Measurements from ENCODE around the gene KCNMA1. TPM values are rescaled to one million over a fixed set of nuclear protein-coding genes. Genes with fewer than 3 reads are reported as not detected.

The KCNMA1 gene
- total RNA-seq, 1 donor: 77.8 TPM

DNA sequence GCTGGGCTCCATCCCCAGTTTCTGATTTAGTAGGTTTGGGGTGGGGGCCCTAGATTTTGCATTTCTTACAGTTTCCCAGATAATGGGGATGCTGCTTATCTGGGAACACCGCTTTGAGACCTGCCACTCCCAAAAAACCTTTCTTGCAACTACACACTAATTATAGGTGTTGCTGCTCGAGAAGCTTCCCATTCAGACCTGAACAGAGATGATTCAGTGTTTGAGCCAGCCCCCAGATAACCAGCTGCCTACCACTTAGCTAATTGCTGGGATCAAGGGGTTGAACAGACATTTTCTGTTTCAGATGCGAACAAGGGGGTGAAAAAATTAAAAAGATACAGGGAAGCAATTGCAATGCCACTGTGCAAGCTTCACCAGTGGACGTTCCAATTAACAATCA is 448.5 kb downstream of the KCNMA1 start:
- Histone ChIP-seq H3K4me3 (ENCODE audit: insufficient read depth, low read length) (no peak overlapping the region), H2AFZ (ENCODE audit: low read length) (no peak overlapping the region), H3K4me1 (ENCODE audit: insufficient read depth, low read length) (peaks cover 4% of the 10 kb centered on the region), H3K27me3 (ENCODE audit: insufficient read depth, low read length) (no peaks in the 10 kb centered on the region), H3K4me2 (ENCODE audit: insufficient read depth, low read length) (no peak overlapping the region), H4K20me1 (ENCODE audit: insufficient read depth, low read length) (no peaks in the 10 kb centered on the region), H3K27ac (ENCODE audit: low read depth, low read length) (no peak overlapping the region), H3K79me2 (ENCODE audit: insufficient read depth, low read length) (no peaks in the 10 kb centered on the region), H3K9me3 (ENCODE audit: low read depth, low read length) (no peaks in the 10 kb centered on the region), H3K36me3 (ENCODE audit: insufficient read depth, low read length) (no peaks in the 10 kb centered on the region)
- no peak for TF ChIP-seq CTCF (IDR thresholded peaks at IDR 0.05; ENCODE audit: extremely low read depth, low read depth, low read length)
- DNase-seq (ENCODE audit: insufficient read length, low spot score, missing footprints): no peak

GRCh38 chr10:77188521-77188920 is 449.1 kb downstream of the KCNMA1 start:
- H3K9me3 ChIP-seq (ENCODE audit: low read depth, low read length): no peaks in the 10 kb centered on the region
- H3K36me3 ChIP-seq (ENCODE audit: insufficient read depth, low read length): no peaks in the 10 kb centered on the region
- no peak for TF ChIP-seq CTCF (IDR thresholded peaks at IDR 0.05; ENCODE audit: extremely low read depth, low read depth, low read length)
- H3K4me2 ChIP-seq (ENCODE audit: insufficient read depth, low read length): no peak overlapping the region
- no peaks in the 10 kb centered on the region for H4K20me1 ChIP-seq (ENCODE audit: insufficient read depth, low read length)
- no peak for DNase-seq (ENCODE audit: insufficient read length, low spot score, missing footprints)
- no peak overlapping the region for H2AFZ ChIP-seq (ENCODE audit: low read length)
- H3K27ac ChIP-seq (ENCODE audit: low read depth, low read length): no peak overlapping the region
- H3K4me3 ChIP-seq (ENCODE audit: insufficient read depth, low read length): no peak overlapping the region
- no peaks in the 10 kb centered on the region for H3K79me2 ChIP-seq (ENCODE audit: insufficient read depth, low read length)
- peaks cover 4% of the 10 kb centered on the region for H3K4me1 ChIP-seq (ENCODE audit: insufficient read depth, low read length)
- H3K27me3 ChIP-seq (ENCODE audit: insufficient read depth, low read length): no peaks in the 10 kb centered on the region

- Histone ChIP-seq H3K27me3 (ENCODE audit: insufficient read depth, low read length) (no peaks in the 10 kb centered on the region), H3K4me3 (ENCODE audit: insufficient read depth, low read length) (no peak overlapping the region), H3K79me2 (ENCODE audit: insufficient read depth, low read length) (no peaks in the 10 kb centered on the region), H3K27ac (ENCODE audit: low read depth, low read length) (no peak overlapping the region), H3K36me3 (ENCODE audit: insufficient read depth, low read length) (no peaks in the 10 kb centered on the region), H3K9me3 (ENCODE audit: low read depth, low read length) (no peaks in the 10 kb centered on the region), H3K4me2 (ENCODE audit: insufficient read depth, low read length) (no peak overlapping the region), H2AFZ (ENCODE audit: low read length) (no peak overlapping the region), H4K20me1 (ENCODE audit: insufficient read depth, low read length) (no peaks in the 10 kb centered on the region), H3K4me1 (ENCODE audit: insufficient read depth, low read length) (peaks cover 4% of the 10 kb centered on the region)
- no peak for DNase-seq (ENCODE audit: insufficient read length, low spot score, missing footprints)
- TF ChIP-seq CTCF (IDR thresholded peaks at IDR 0.05; ENCODE audit: extremely low read depth, low read depth, low read length): no peak
Measured at GRCh38 chr10:77188000-77188395, 449.6 kb downstream of the KCNMA1 start.

GRCh38 chr10:77187376-77187999 is 450.1 kb downstream of the KCNMA1 start:
- no peaks in the 10 kb centered on the region for H3K79me2 ChIP-seq (ENCODE audit: insufficient read depth, low read length)
- no peak for DNase-seq (ENCODE audit: insufficient read length, low spot score, missing footprints)
- no peak overlapping the region for H2AFZ ChIP-seq (ENCODE audit: low read length)

More at GRCh38 chr10:77187376-77187999, 450.1 kb downstream of the KCNMA1 start:
- Histone ChIP-seq H3K27me3 (ENCODE audit: insufficient read depth, low read length) (no peaks in the 10 kb centered on the region), H3K27ac (ENCODE audit: low read depth, low read length) (no peak overlapping the region), H3K9me3 (ENCODE audit: low read depth, low read length) (no peaks in the 10 kb centered on the region), H3K4me3 (ENCODE audit: insufficient read depth, low read length) (no peak overlapping the region), H3K4me2 (ENCODE audit: insufficient read depth, low read length) (no peak overlapping the region), H4K20me1 (ENCODE audit: insufficient read depth, low read length) (no peaks in the 10 kb centered on the region), H3K4me1 (ENCODE audit: insufficient read depth, low read length) (peaks cover 4% of the 10 kb centered on the region), H3K36me3 (ENCODE audit: insufficient read depth, low read length) (no peaks in the 10 kb centered on the region)
- no peak for TF ChIP-seq CTCF (IDR thresholded peaks at IDR 0.05; ENCODE audit: extremely low read depth, low read depth, low read length)

Data from osteoblast (primary cell).